HG03064 (cell line): ENCODE data around the gene NTSR1.

Source experiments
- ATAC-seq: cut with Tn5 transposase; IDR thresholded peaks from one replicate; pipeline ENCODE4 v1.9.1; 2021; ENCODE audit warnings: low read depth; ENCODE audit not compliant: unreplicated experiment

NTSR1 gene

GRCh38 chr20:62797671-62798532 lies 89.3 kb downstream of the NTSR1 start:
- ATAC-seq, result no peak

DNA sequence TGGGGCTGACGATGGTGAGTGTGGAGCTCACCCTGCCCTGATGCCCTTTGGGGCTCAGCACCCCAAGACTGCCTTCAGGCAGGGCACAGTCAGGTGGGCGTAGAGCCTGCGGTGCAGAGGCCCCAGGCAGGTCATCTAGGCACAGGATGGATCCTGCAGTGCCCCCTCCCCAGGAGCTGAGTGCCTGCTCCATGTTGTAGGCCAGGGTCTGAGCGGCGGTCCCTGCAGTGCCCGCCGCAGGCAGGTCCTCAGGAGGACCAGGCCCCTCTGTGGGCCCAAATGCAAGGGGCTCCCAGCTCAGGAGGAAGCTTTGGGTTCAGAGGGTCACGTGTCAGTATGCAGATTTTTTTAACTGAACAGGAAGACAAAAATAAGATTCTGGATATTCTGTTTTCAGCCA lies 90.4 kb downstream of the NTSR1 start:
- ATAC-seq, result no peak

DNA sequence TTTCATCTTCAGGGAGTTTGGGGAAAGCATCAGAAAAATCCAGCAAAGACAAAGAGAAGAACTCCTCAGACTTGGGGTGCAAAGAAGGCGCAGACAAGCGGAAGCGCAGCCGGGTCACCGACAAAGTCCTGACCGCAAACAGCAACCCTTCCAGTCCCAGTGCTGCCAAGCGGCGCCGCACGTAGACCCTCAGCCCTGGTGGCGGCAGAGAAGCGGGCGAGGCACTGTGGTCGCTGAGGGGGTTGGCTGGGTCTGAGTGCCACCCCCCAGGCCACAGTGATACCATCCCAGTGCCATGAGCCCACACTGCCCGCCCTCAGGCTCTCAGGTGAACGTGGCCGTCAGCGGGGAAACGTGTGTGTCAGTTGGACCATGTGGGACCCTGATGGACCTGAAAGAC lies 90.8 kb downstream of the NTSR1 start:
- no peak for ATAC-seq

- ATAC-seq, result no peak
These were observed 91.2 kb downstream of the NTSR1 start for GRCh38 chr20:62799873-62800272.

GRCh38 chr20:62800314-62801259 lies 92.0 kb downstream of the NTSR1 start:
- ATAC-seq, result no peak

DNA sequence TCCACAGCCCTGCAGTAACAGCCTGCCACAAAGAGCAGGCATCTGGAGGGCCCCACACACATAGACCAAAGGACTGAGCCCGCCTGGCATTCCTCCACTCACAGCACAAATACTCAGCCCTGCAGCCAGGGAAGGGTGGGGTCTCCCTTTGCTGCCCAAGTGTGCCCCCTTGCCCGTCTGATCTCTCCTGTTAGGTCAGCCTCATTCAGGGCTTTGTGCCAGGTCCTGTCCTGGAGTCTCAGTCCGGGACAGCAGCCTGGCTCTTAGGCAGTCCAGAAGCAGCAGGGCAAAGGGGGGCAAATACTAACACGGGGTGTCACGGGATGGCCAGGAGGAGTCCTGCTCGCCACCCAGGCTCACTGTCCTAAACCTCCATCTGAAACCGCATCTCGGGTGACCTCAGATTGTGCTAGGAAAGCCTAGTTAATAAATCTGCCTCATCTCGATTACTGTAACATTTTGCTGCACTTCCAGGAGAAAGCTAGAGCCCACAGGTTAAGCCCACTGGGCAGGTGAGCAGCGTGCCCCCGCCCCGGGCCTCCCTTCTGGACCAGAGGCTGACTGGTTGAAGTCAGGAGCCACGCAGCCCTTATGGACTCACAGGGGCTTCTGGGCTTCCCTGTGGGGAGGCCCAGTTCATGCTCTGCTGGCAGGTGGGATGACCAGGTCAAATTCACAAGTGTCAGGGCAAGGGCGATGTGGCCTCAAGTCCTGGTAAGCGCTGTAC lies 92.8 kb downstream of the NTSR1 start:
- ATAC-seq, result no peak

DNA sequence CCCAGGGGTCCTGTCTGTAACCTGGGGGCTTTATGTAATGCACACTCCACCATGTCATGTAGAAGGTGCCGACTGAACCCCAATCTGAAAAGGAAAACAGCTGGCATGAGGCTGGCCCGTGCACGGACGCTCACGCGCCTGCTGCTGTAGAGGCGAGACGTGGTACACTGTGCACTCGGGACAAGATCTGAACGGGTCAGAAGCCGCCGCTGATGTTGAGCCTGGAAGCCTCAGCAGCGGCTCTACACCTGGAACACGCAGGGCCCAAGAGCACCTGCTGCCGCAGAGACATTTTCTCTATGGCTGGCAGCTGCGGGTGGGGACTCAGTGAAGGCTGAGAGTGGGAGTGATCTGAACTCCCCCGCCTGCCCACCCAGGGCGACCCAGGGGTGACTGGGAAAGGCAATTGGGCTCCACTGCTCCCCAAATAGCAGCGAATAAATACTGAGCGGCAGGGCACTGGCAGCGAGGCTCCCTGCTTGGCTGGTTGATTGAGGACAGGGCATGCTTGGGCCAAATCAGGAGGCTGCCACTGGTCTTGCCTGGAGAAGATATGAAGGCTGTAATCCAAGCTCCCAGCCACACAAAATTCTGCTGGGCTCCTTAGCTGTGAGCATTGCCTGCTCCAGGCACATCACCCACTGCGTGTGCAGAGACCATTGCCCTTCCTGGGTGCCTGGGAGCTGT lies 93.5 kb downstream of the NTSR1 start:
- no peak for ATAC-seq

GRCh38 chr20:62804021-62804626 lies 95.5 kb downstream of the NTSR1 start:
- ATAC-seq, result no peak

DNA sequence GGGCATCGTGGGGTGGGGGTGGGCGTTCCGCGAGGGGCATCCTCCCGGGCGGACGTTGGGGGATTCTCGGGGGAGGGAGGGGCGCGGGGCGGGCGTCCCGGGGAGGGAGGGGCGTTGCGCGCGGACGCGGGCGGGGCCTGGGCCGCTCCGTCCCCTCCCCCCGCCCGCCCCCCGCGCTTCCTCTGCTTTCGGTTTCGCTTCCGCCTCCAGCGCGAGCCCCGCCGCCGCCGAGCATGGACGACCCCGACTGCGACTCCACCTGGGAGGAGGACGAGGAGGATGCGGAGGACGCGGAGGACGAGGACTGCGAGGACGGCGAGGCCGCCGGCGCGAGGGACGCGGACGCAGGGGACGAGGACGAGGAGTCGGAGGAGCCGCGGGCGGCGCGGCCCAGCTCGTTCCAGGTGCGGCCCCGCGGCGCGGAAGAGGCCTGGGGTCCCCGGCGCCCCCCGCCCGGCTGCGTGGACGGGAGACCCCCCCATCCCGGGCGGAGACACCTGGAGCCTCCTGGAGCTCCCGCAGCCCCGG lies 96.1 kb downstream of the NTSR1 start, which contains the start of gene OGFR:
OGFR (plus strand) TSS at position 209 of the 528 bp plus-strand sequence; CDS start at position 234, 25 bp downstream.
- no peak for ATAC-seq

DNA sequence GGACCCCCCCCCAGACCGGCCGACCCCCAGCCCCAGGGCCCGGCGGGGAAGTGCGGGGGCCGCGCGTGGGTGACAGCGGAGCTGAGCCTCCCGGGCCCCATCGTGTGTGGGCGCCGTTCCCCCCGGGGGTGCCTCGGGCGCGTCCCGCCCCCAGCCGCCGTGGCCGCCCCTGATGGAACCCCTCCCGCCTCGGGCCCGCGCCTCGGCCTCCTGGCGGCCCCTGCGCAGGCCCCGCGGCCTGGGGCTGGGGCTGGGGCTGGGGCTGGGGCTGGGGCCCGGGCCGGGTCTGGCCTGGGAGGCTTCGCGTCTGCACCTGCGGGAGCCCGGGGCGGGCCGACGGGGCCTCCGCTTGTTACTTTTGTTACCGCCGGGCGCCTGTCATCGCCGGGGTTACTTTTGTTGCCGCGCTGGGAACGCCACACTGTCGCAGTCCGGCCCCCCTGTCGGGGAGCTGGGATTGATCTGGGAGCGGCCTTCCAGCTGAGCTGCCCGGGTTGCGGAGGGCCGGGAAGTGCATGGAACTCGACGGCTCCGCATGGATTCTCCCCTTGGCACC lies 96.6 kb downstream of the NTSR1 start:
- no peak for ATAC-seq

DNA sequence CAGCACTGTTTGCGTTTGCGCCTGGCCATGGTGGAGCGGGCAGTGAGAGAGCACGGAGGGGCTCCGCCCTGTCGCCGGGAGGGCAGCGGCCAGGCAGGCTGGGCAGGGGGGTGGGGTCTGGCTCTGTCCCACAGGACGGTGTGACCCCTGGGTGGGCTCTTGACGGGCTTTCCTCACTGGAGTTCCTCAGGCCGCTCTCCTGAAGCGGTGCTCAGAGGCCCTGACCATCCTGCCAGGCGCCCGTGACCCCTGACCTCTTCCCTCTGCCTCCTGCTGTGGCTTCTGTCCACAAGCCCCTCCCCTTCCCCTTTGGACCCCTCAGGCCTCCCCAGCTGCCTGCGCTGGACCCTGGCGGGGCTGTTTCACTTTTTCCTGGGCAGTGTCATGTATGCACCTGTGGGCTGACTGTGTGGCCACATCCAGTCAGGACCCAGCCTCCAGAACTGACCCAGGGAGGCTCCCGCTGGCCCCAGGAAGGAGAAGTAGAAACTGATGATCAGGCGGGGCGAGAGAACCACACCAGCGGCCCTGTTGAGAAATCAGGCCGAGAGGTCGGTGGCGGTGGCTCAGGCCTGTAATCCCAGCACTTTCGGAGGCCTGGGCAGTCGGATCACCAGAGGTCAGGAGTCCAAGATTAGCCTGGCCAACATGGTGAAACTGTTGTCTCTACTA lies 97.2 kb downstream of the NTSR1 start:
- ATAC-seq, result no peak

GRCh38 chr20:62806383-62807050 lies 97.9 kb downstream of the NTSR1 start:
- no peak for ATAC-seq

DNA sequence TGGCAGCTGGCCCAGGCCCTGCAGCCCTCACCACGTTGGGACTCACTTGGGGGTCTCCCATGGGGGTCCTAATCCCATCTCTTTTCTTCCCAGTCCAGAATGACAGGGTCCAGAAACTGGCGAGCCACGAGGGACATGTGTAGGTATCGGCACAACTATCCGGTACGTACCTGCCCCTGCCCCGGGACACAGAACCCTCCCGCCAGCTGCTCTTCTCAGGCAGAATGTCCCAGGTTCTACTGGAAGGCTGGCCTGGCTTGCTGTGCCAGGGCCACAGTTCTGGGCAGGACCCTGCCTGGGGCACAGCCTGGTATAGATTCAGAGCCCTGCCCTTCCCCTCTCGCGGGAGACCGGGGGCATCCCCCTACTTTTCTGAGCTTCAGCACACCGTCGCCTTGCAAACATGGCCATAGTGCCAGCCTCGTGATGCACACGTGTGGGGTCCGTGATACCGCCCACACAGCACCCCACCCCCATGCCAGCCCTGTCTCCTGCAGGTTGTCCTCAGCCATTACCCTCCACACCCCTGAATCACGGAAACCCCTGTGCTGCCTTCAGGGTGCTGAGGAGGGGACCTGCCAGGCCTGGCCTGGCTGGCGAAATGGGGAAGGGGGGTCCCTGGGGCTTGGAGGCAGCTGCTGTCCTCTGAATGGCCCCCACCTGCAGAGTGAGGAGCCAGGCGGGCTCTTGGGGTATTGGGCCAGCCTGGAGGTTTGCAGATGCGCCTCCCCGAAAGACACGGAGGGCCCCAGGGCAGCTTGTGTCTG lies 99.0 kb downstream of the NTSR1 start:
- ATAC-seq, result no peak

GRCh38 chr20:62808211-62808865 lies 99.7 kb downstream of the NTSR1 start:
- no peak for ATAC-seq

DNA sequence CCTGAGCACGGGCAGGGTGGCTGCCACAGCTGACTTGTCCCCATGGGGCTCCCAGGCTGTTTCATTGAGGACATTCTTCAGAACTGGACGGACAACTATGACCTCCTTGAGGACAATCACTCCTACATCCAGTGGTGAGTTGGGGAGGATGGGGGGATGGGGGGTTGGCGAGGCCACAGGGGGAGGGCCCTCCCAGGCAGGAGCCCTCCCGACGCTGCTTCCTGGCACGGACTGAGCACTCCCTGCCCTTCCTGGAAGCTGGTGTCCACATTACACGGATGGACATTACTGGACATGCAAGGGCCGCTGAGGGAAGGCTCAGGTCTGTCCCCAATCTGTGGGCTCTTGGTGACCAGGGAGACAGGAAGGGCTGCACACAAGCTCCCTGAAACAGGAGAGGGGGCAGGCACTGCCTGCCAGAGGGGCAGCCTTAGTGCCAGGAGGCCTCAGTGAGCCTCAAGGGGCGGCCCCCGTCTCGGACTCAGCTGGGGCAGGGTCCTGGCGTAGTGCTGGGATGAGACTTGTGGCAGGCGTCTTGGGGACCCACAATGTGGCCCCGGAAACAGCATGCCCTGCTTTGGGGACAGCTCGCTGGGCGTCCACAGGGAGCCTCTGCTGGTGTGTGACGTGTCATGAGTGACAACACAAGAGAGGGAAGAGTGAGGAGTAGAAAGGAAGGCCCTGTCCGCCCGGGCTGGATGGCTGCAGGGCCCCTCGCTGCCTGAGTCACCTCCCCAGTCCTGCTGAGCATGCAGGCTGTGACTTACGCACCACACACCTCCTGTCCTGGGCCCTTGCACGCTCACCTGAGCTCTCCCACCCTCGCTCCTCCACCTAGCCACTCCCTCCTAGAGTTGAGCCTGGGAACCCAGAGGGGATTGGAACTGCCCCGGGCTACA lies 101.1 kb downstream of the NTSR1 start:
- ATAC-seq, result no peak

GRCh38 chr20:62811320-62811719 lies 102.7 kb downstream of the NTSR1 start:
- no peak for ATAC-seq
